Activated CD4-positive, alpha-beta T cell treated with anti-CD3 and anti-CD28 coated beads, Interleukin-2, Interleukin-6, amounts not matched to agents 100 ng/mL and 50 ng/mL, durations not matched to agents 16 hours and 8 hours (primary cell): ENCODE results near the gene FAM25A.

Source experiments
- DNase-seq: peaks from one replicate; pipeline ENCODE4 v3.0.0-alpha.2; 2020

The FAM25A gene

GRCh38 chr10:87066865-87067264, 46.8 kb downstream of the FAM25A start:
- DNase-seq = no peak

GRCh38 chr10:87068281-87068680, 48.2 kb downstream of the FAM25A start:
- DNase-seq = no peak

- DNase-seq = no peak
Measured at GRCh38 chr10:87072449-87072848, 52.4 kb downstream of the FAM25A start.
